Spleen (tissue), 11 donors: ENCODE results near the gene PGGT1B. TPM values are rescaled to one million over a fixed set of nuclear protein-coding genes. Genes with fewer than 3 reads are reported as not detected.

Source experiments
- DNase-seq: peaks from one replicate; pipeline ENCODE4 v3.0.0-alpha.2; 2020
- H3K27ac ChIP-seq, 8 donors: fragments of 200-600 bp; sonication (generic) in 7 of 8; 1 replicate in 4 of 8; 2 replicates in 4 of 8; pipeline versions ENCODE4 v1.5.0 to v1.8.0; 2016 to 2021; ENCODE audit warnings: inconsistent platforms in 4 of 8, mild to moderate bottlenecking in 4 of 8, moderate library complexity in 1 of 8
- H3K27me3 ChIP-seq, 7 donors: fragments of 200-600 bp; sonication (generic) in 6 of 7; replicated peaks in 1 of 7; 1 replicate in 4 of 7; 2 replicates in 3 of 7; pipeline versions ENCODE4 v1.5.0 to v1.8.0; 2016 to 2021; ENCODE audit warnings: inconsistent platforms in 3 of 7, mild to moderate bottlenecking in 1 of 7
- H3K36me3 ChIP-seq, 6 donors: fragments of 200-600 bp; sonication (generic) in 5 of 6; 1 replicate in 4 of 6; 2 replicates in 2 of 6; pipeline versions ENCODE4 v1.5.0 to v1.8.0; 2016 to 2021; ENCODE audit warnings: inconsistent platforms in 2 of 6
- H3K4me1 ChIP-seq, 6 donors: fragments of 200-600 bp; sonication (generic) in 5 of 6; 1 replicate in 3 of 6; 2 replicates in 3 of 6; pipeline versions ENCODE4 v1.5.0 to v1.8.0; 2016 to 2021; ENCODE audit warnings: inconsistent platforms in 3 of 6
- H3K4me3 ChIP-seq, 8 donors: fragments of 200-600 bp; sonication (generic) in 7 of 8; 1 replicate in 4 of 8; 2 replicates in 4 of 8; pipeline versions ENCODE4 v1.5.0 to v1.8.0; 2016 to 2021; ENCODE audit warnings: inconsistent platforms in 4 of 8, mild to moderate bottlenecking in 4 of 8, moderate library complexity in 2 of 8
- H3K9me3 ChIP-seq, 8 donors: fragments of 200-600 bp; sonication (generic) in 7 of 8; 1 replicate in 4 of 8; 2 replicates in 4 of 8; pipeline versions ENCODE4 v1.5.0 to v1.8.0; 2016 to 2021; ENCODE audit warnings: inconsistent platforms in 4 of 8
- POLR2A ChIP-seq, 3 donors: fragments of 450-650 bp; IDR thresholded peaks; one replicate each; pipeline ENCODE4 v1.5.1; 2017; ENCODE audit warnings: antibody characterized with exemption in 3 of 3, mild to moderate bottlenecking in 1 of 3
- POLR2AphosphoS5 ChIP-seq, 3 donors: sonication (generic); formaldehyde crosslinking; IDR thresholded peaks; one replicate each; pipeline ENCODE4 v1.5.1; 2017; ENCODE audit warnings: antibody characterized with exemption in 3 of 3
- WGBS, 5 donors: extraction: QIAGEN DNeasy Blood & Tissue Kit in 3 of 5; methylation state at CpG; one replicate each; pipeline versions ENCODE4 v1.1.5 to v1.1.7; 2013 to 2018; 5-methylcytosine and 5-hydroxymethylcytosine counted together
- intact Hi-C: fragments of 100-400 bp; cut with DNase I; formaldehyde crosslinking; loops from one replicate; pipeline ENCODE4 v1.15.0; 2023; ENCODE audit warnings: low total_unique reads
- polyA plus RNA-seq, 3 donors: library from polyadenylated mRNA; stranded (reverse); fragments of 200-250 nt; gene quantifications; one replicate each; pipeline ENCODE4 v1.2.1, GENCODE V29; 2013
- total RNA-seq, 7 donors: library from RNA; depleted of rRNA in 3 of 7; stranded (reverse); fragments of >200 nt in 3 of 7; fragmentation: NEBNext Ultra II Directional in 4 of 7; extraction: Animal tissue kit (Norgen Biotek cat#: 25700) in 4 of 7; gene quantifications; one replicate each; pipeline versions ENCODE4 v1.1.0 to v1.2.1, GENCODE V29; 2016 to 2021
- TF ChIP-seq, protein P1 (sequence below), 11 experiments: fragments of 200-600 bp in 7 of 11; fragments of 450-650 bp in 4 of 11; sonication (generic) in 4 of 11; IDR thresholded peaks in 8 of 11; conservative IDR thresholded peaks in 3 of 11; 1 replicate in 7 of 11; 2 replicates in 4 of 11; pipeline versions ENCODE4 v1.4.0 to v1.8.0; 2016 to 2021; ENCODE audit warnings: antibody characterized with exemption in 11 of 11, inconsistent platforms in 4 of 11, mild to moderate bottlenecking in 1 of 11
- donor health status: healthy with polysubstance abuse.
- donor health status: DM: no; HTN: no; CAD: no; lungs with moderate emphysema.
- donor health status: DM: no; HTN: no; CAD: no.
- donor health status: Bipolar disorder and iron deficiency.
- donor health status: healthy.
- donor health status: DM: no; HTN: no; CAD: no.
- donor health status: DM: yes; HTN: yes; CAD: no.

PGGT1B gene
- total and polyA plus RNA-seq, 10 donors: 3.7 to 59.9 (median 26.8) TPM

GRCh38 chr5:115191474-115192031 is 71.1 kb downstream of the PGGT1B start:
- Histone ChIP-seq H3K9me3 (no peaks in the 10 kb centered on the region), H3K4me1 (no peaks in the 10 kb centered on the region), H3K27ac (no peak overlapping the region), H3K4me3 (no peak overlapping the region), H3K36me3 (peaks cover 0 to 7% (median 0%) of the 10 kb centered on the region in 6 donors), H3K27me3 (no peaks in the 10 kb centered on the region)
- WGBS, 5 donors: 80 to 90% (median 84%) methylated on average over 8 of the region's 8 CpGs
- DNase-seq: no peak
- intact Hi-C loops: no loop called here
- no peak for TF ChIP-seq POLR2AphosphoS5 (IDR thresholded peaks at IDR 0.05)
- TF ChIP-seq, protein P1, sequence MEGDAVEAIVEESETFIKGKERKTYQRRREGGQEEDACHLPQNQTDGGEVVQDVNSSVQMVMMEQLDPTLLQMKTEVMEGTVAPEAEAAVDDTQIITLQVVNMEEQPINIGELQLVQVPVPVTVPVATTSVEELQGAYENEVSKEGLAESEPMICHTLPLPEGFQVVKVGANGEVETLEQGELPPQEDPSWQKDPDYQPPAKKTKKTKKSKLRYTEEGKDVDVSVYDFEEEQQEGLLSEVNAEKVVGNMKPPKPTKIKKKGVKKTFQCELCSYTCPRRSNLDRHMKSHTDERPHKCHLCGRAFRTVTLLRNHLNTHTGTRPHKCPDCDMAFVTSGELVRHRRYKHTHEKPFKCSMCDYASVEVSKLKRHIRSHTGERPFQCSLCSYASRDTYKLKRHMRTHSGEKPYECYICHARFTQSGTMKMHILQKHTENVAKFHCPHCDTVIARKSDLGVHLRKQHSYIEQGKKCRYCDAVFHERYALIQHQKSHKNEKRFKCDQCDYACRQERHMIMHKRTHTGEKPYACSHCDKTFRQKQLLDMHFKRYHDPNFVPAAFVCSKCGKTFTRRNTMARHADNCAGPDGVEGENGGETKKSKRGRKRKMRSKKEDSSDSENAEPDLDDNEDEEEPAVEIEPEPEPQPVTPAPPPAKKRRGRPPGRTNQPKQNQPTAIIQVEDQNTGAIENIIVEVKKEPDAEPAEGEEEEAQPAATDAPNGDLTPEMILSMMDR (IDR thresholded peaks at IDR 0.05 in 8 of 11, conservative IDR thresholded peaks at IDR 0.05 in 3 of 11): no peak
- no peak for TF ChIP-seq POLR2A (IDR thresholded peaks at IDR 0.05)

GRCh38 chr5:115190388-115190787 is 72.3 kb downstream of the PGGT1B start:
- no peak for DNase-seq

GRCh38 chr5:115189866-115190265 is 72.8 kb downstream of the PGGT1B start:
- no peak overlapping the region for H3K4me3 ChIP-seq
- H3K4me1 ChIP-seq: no peaks in the 10 kb centered on the region
- no peak for DNase-seq
- peaks cover 0 to 7% (median 0%) of the 10 kb centered on the region in 6 donors for H3K36me3 ChIP-seq
- H3K27me3 ChIP-seq: peaks cover 0 to 12% (median 2%) of the 10 kb centered on the region in 7 donors
- intact Hi-C loops: no loop called here
- TF ChIP-seq POLR2A (IDR thresholded peaks at IDR 0.05) (no peak), POLR2AphosphoS5 (IDR thresholded peaks at IDR 0.05) (no peak)
- TF ChIP-seq, protein P1 (IDR thresholded peaks at IDR 0.05 in 8 of 11, conservative IDR thresholded peaks at IDR 0.05 in 3 of 11): no peak
- WGBS, 5 donors: 50 to 64% (median 56%) methylated on average over 2 of the region's 2 CpGs
- H3K27ac ChIP-seq: no peak overlapping the region
- no peaks in the 10 kb centered on the region for H3K9me3 ChIP-seq

More at GRCh38 chr5:115190388-115190787, 72.3 kb downstream of the PGGT1B start:
- Histone ChIP-seq H3K4me1 (no peaks in the 10 kb centered on the region), H3K27me3 (peaks cover 0 to 6% (median 0%) of the 10 kb centered on the region in 7 donors), H3K27ac (no peak overlapping the region), H3K4me3 (no peak overlapping the region), H3K36me3 (peaks cover 0 to 7% (median 0%) of the 10 kb centered on the region in 6 donors), H3K9me3 (no peaks in the 10 kb centered on the region)
- 79 to 88% (median 80%) methylated on average over 4 of the region's 4 CpGs for WGBS, 5 donors
- intact Hi-C loops: no loop called here
- TF ChIP-seq POLR2A (IDR thresholded peaks at IDR 0.05) (no peak), POLR2AphosphoS5 (IDR thresholded peaks at IDR 0.05) (no peak)
- TF ChIP-seq, protein P1 (IDR thresholded peaks at IDR 0.05 in 8 of 11, conservative IDR thresholded peaks at IDR 0.05 in 3 of 11): no peak

DNA sequence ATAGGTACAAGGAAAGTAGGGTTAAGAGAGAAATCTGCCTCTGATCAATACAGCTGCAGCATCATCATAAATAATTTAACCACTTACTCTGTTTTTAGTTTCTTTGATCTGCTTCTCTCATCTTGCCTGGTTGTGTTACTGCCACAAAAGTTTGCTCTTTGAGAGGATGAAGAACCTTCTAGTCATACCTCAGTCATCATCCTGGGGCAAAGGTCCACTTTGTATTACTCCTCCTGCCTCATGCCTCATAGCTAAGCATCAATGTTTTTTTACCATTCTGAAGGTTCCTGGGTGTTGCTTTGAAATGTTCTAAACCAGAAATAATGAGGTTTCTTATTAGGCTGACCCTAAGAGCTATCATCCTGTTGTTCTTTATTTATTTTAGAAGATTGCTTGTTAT is 75.9 kb downstream of the PGGT1B start:
- Histone ChIP-seq H3K9me3 (no peaks in the 10 kb centered on the region), H3K27me3 (peaks cover 8 to 42% (median 26%) of the 10 kb centered on the region in 7 donors), H3K4me1 (no peaks in the 10 kb centered on the region), H3K27ac (no peak overlapping the region), H3K36me3 (no peaks in the 10 kb centered on the region), H3K4me3 (no peak overlapping the region)
- intact Hi-C loops: no loop called here
- no peak for DNase-seq
- no peak for TF ChIP-seq POLR2A (IDR thresholded peaks at IDR 0.05)
